ENCODE measurements around the gene ROM1. TPM values are rescaled to one million over a fixed set of nuclear protein-coding genes. Genes with fewer than 3 reads are reported as not detected.
"Not testable (repeated sequence)": the region's sequence is repeated elsewhere in the genome, so short reads cannot be mapped to it uniquely, and the experiment has no call there.

ROM1 gene
- total RNA-seq, 1 experiment from 2014 or later = 1.2 TPM

- DNase-seq (ENCODE audit: extremely low read depth, low read depth) = no peak
Observed at GRCh38 chr11:62646825-62647608, 34.0 kb downstream of the ROM1 start.

GRCh38 chr11:62647609-62648005 lies 34.5 kb downstream of the ROM1 start:
- DNase-seq (ENCODE audit: extremely low read depth, low read depth) = no peak

GRCh38 chr11:62648185-62648966 lies 35.3 kb downstream of the ROM1 start:
- no peak for DNase-seq (ENCODE audit: extremely low read depth, low read depth)

- no peak for DNase-seq (ENCODE audit: extremely low read depth, low read depth)
Observed at GRCh38 chr11:62648967-62649364, 35.9 kb downstream of the ROM1 start.

- no peak for DNase-seq (ENCODE audit: extremely low read depth, low read depth)
Observed at GRCh38 chr11:62649486-62649885, 36.4 kb downstream of the ROM1 start.

- not testable (repeated sequence) for DNase-seq (ENCODE audit: extremely low read depth, low read depth)
Observed at GRCh38 chr11:62650283-62650682, 37.2 kb downstream of the ROM1 start.

GRCh38 chr11:62652161-62653006 lies 39.3 kb downstream of the ROM1 start:
- DNase-seq (ENCODE audit: extremely low read depth, low read depth) = no peak

GRCh38 chr11:62654297-62654696 lies 41.2 kb downstream of the ROM1 start:
- DNase-seq (ENCODE audit: extremely low read depth, low read depth) = no peak

- DNase-seq (ENCODE audit: extremely low read depth, low read depth) = no peak
Observed at GRCh38 chr11:62656796-62657429, 43.9 kb downstream of the ROM1 start.

- no peak for DNase-seq (ENCODE audit: extremely low read depth, low read depth)
Observed at GRCh38 chr11:62664405-62665074, 51.5 kb downstream of the ROM1 start.

Small RNAs within 50 kb of the gene (small RNA-seq; reads per million reads assigned to genes)
- 0 reads per million in 2 experiments for gene AP001458.1
- 0 to 0.06 reads per million in 2 experiments for gene MIR6747

Other genes with a start within 250 kb of the ROM1 start
- not detected in 2 replicates for gene SCGB1A1, start 194.2 kb upstream of the ROM1 start, total RNA-seq (2014; rRNA removed; shearing (Covaris generic))
- gene AHNAK, start 66.5 kb upstream of the ROM1 start, total RNA-seq (2014; rRNA removed; shearing (Covaris generic)) = 80.2 and 86.0 TPM in 2 replicates
- 2,030 and 2,160 TPM in 2 replicates for gene EEF1G, start 39.4 kb upstream of the ROM1 start, total RNA-seq (2014; rRNA removed; shearing (Covaris generic))
- 6.3 and 6.4 TPM in 2 replicates for gene TUT1, start 21.7 kb upstream of the ROM1 start, total RNA-seq (2014; rRNA removed; shearing (Covaris generic))
- 67.7 and 79.0 TPM in 2 replicates for gene MTA2, start 11.4 kb upstream of the ROM1 start, total RNA-seq (2014; rRNA removed; shearing (Covaris generic))
- gene EML3, start 482 bp upstream of the ROM1 start, total RNA-seq (2014; rRNA removed; shearing (Covaris generic)) = 14.6 and 18.4 TPM in 2 replicates
- 22.6 TPM in 2 replicates for gene B3GAT3, start 8.7 kb downstream of the ROM1 start, total RNA-seq (2014; rRNA removed; shearing (Covaris generic))
- 172 and 229 TPM in 2 replicates for gene GANAB, start 33.4 kb downstream of the ROM1 start, total RNA-seq (2014; rRNA removed; shearing (Covaris generic))
- 11.1 and 11.4 TPM in 2 replicates for gene INTS5, start 40.0 kb downstream of the ROM1 start, total RNA-seq (2014; rRNA removed; shearing (Covaris generic))
- gene C11orf98, start 52.0 kb downstream of the ROM1 start, total RNA-seq (2014; rRNA removed; shearing (Covaris generic)) = 61.6 and 69.1 TPM in 2 replicates
- gene CSKMT, start 52.1 kb downstream of the ROM1 start, total RNA-seq (2014; rRNA removed; shearing (Covaris generic)) = 8.8 and 11.5 TPM in 2 replicates
- gene UQCC3, start 58.4 kb downstream of the ROM1 start, total RNA-seq (2014; rRNA removed; shearing (Covaris generic)) = 13.9 and 20.2 TPM in 2 replicates
- gene LBHD1, start 59.0 kb downstream of the ROM1 start, total RNA-seq (2014; rRNA removed; shearing (Covaris generic)) = 5.4 and 5.5 TPM in 2 replicates
- gene UBXN1, start 65.8 kb downstream of the ROM1 start, total RNA-seq (2014; rRNA removed; shearing (Covaris generic)) = 82.6 and 93.2 TPM in 2 replicates
- gene LRRN4CL, start 76.3 kb downstream of the ROM1 start, total RNA-seq (2014; rRNA removed; shearing (Covaris generic)) = 0.02 TPM in 1 of 2 replicates, not detected in the other
- 57.4 and 59.2 TPM in 2 replicates for gene BSCL2, start 94.2 kb downstream of the ROM1 start, total RNA-seq (2014; rRNA removed; shearing (Covaris generic))
- gene GNG3, start 94.4 kb downstream of the ROM1 start, total RNA-seq (2014; rRNA removed; shearing (Covaris generic)) = 0.17 TPM in 1 of 2 replicates, not detected in the other
- 4.4 and 7.5 TPM in 2 replicates for gene HNRNPUL2, start 114.2 kb downstream of the ROM1 start, total RNA-seq (2014; rRNA removed; shearing (Covaris generic))
- 25.8 and 28.8 TPM in 2 replicates for gene TTC9C, start 115.2 kb downstream of the ROM1 start, total RNA-seq (2014; rRNA removed; shearing (Covaris generic))
- gene ZBTB3, start 140.9 kb downstream of the ROM1 start, total RNA-seq (2014; rRNA removed; shearing (Covaris generic)) = 4.1 and 5.5 TPM in 2 replicates
- 79.6 and 88.3 TPM in 2 replicates for gene POLR2G, start 148.3 kb downstream of the ROM1 start, total RNA-seq (2014; rRNA removed; shearing (Covaris generic))
- 10.5 and 11.9 TPM in 2 replicates for gene TAF6L, start 158.1 kb downstream of the ROM1 start, total RNA-seq (2014; rRNA removed; shearing (Covaris generic))
- gene TMEM179B, start 174.1 kb downstream of the ROM1 start, total RNA-seq (2014; rRNA removed; shearing (Covaris generic)) = 38.4 and 44.3 TPM in 2 replicates
- gene TMEM223, start 178.7 kb downstream of the ROM1 start, total RNA-seq (2014; rRNA removed; shearing (Covaris generic)) = 21.4 and 25.9 TPM in 2 replicates
- gene NXF1, start 192.2 kb downstream of the ROM1 start, total RNA-seq (2014; rRNA removed; shearing (Covaris generic)) = 18.7 and 28.7 TPM in 2 replicates
- gene STX5, start 218.8 kb downstream of the ROM1 start, total RNA-seq (2014; rRNA removed; shearing (Covaris generic)) = 14.7 and 15.9 TPM in 2 replicates
- not detected in 2 replicates for gene TEX54, start 219.6 kb downstream of the ROM1 start, total RNA-seq (2014; rRNA removed; shearing (Covaris generic))
- 64.7 and 71.2 TPM in 2 replicates for gene WDR74, start 226.3 kb downstream of the ROM1 start, total RNA-seq (2014; rRNA removed; shearing (Covaris generic))